Measurements from ENCODE around the gene FAM163B. TPM values are rescaled to one million over a fixed set of nuclear protein-coding genes. Genes with fewer than 3 reads are reported as not detected.
"Not testable (repeated sequence)": the region's sequence is repeated elsewhere in the genome, so short reads cannot be mapped to it uniquely, and the experiment has no call there.

FAM163B gene
- total RNA-seq, 1 donor from 2014 or later, result not detected

- Mint-ChIP-seq H3K4me1 (ENCODE audit: unreplicated experiment) (peaks cover 12% of the 10 kb centered on the region), H3K27me3 (ENCODE audit: unreplicated experiment) (peaks cover 11% of the 10 kb centered on the region), H3K4me3 (ENCODE audit: unreplicated experiment) (no peak overlapping the region), H3K9me3 (ENCODE audit: unreplicated experiment) (no peaks in the 10 kb centered on the region), H3K36me3 (ENCODE audit: low read depth, unreplicated experiment) (peaks cover 4% of the 10 kb centered on the region), H3K27ac (ENCODE audit: unreplicated experiment) (peak overlapping the region; percentile 42)
- no peak for TF ChIP-seq CTCF (IDR thresholded peaks at IDR 0.05; ENCODE audit: unreplicated experiment)
- no peak for DNase-seq (ENCODE audit: low spot score)
Measured at GRCh38 chr9:133564451-133565116, 44.6 kb downstream of the FAM163B start.

- not testable (repeated sequence) for H3K4me3 Mint-ChIP-seq (ENCODE audit: unreplicated experiment); DNase-seq (ENCODE audit: low spot score); H3K9me3 Mint-ChIP-seq (ENCODE audit: unreplicated experiment); H3K36me3 Mint-ChIP-seq (ENCODE audit: low read depth, unreplicated experiment)
- H3K27ac Mint-ChIP-seq (ENCODE audit: unreplicated experiment), result peak overlapping the region; percentile 15
- H3K27me3 Mint-ChIP-seq (ENCODE audit: unreplicated experiment), result peaks cover 11% of the 10 kb centered on the region
- peaks cover 16% of the 10 kb centered on the region for H3K4me1 Mint-ChIP-seq (ENCODE audit: unreplicated experiment)
Measured at GRCh38 chr9:133563814-133564213, 45.4 kb downstream of the FAM163B start.

- Mint-ChIP-seq H3K4me3 (ENCODE audit: unreplicated experiment) (no peak overlapping the region), H3K36me3 (ENCODE audit: low read depth, unreplicated experiment) (peaks cover 4% of the 10 kb centered on the region), H3K9me3 (ENCODE audit: unreplicated experiment) (no peaks in the 10 kb centered on the region), H3K27me3 (ENCODE audit: unreplicated experiment) (peaks cover 11% of the 10 kb centered on the region), H3K27ac (ENCODE audit: unreplicated experiment) (peak overlapping the region; percentile 15), H3K4me1 (ENCODE audit: unreplicated experiment) (peaks cover 21% of the 10 kb centered on the region)
- no peak for TF ChIP-seq CTCF (IDR thresholded peaks at IDR 0.05; ENCODE audit: unreplicated experiment)
- DNase-seq (ENCODE audit: low spot score), result no peak
Measured at GRCh38 chr9:133563291-133563796, 45.8 kb downstream of the FAM163B start.

- H3K27ac Mint-ChIP-seq (ENCODE audit: unreplicated experiment), result no peak overlapping the region
- no peak for DNase-seq (ENCODE audit: low spot score)
- peaks cover 27% of the 10 kb centered on the region for H3K4me1 Mint-ChIP-seq (ENCODE audit: unreplicated experiment)
Measured at GRCh38 chr9:133562611-133563290, 46.4 kb downstream of the FAM163B start.

GRCh38 chr9:133561976-133562554, 47.1 kb downstream of the FAM163B start:
- no peaks in the 10 kb centered on the region for H3K9me3 Mint-ChIP-seq (ENCODE audit: unreplicated experiment)
- H3K4me3 Mint-ChIP-seq (ENCODE audit: unreplicated experiment), result no peak overlapping the region
- peaks cover 10% of the 10 kb centered on the region for H3K27me3 Mint-ChIP-seq (ENCODE audit: unreplicated experiment)
- DNase-seq (ENCODE audit: low spot score), result no peak
- H3K4me1 Mint-ChIP-seq (ENCODE audit: unreplicated experiment), result peaks cover 31% of the 10 kb centered on the region
- peaks cover 4% of the 10 kb centered on the region for H3K36me3 Mint-ChIP-seq (ENCODE audit: low read depth, unreplicated experiment)
- H3K27ac Mint-ChIP-seq (ENCODE audit: unreplicated experiment), result no peak overlapping the region
- TF ChIP-seq CTCF (IDR thresholded peaks at IDR 0.05; ENCODE audit: unreplicated experiment), result no peak

More at GRCh38 chr9:133562611-133563290, 46.4 kb downstream of the FAM163B start:
- Mint-ChIP-seq H3K9me3 (ENCODE audit: unreplicated experiment) (no peaks in the 10 kb centered on the region), H3K36me3 (ENCODE audit: low read depth, unreplicated experiment) (peaks cover 4% of the 10 kb centered on the region), H3K4me3 (ENCODE audit: unreplicated experiment) (no peak overlapping the region), H3K27me3 (ENCODE audit: unreplicated experiment) (peaks cover 11% of the 10 kb centered on the region)
- no peak for TF ChIP-seq CTCF (IDR thresholded peaks at IDR 0.05; ENCODE audit: unreplicated experiment)

All from endothelial cell (in vitro differentiated cells).